ENCODE data around the gene ABCD3.
"Not testable (repeated sequence)": the region's sequence is repeated elsewhere in the genome, so short reads cannot be mapped to it uniquely, and the experiment has no call there.

The ABCD3 gene

GRCh38 chr1:94553931-94554330, 135.7 kb downstream of the ABCD3 start:
- DNase-seq: no peak

- no peak for DNase-seq
Measured at GRCh38 chr1:94554580-94554979, 136.4 kb downstream of the ABCD3 start.

GRCh38 chr1:94555091-94555490, 136.9 kb downstream of the ABCD3 start:
- DNase-seq: no peak

- no peak for DNase-seq
Measured at GRCh38 chr1:94559921-94560320, 141.7 kb downstream of the ABCD3 start.

- no peak for DNase-seq
Measured at GRCh38 chr1:94560333-94560732, 142.1 kb downstream of the ABCD3 start.

DNA sequence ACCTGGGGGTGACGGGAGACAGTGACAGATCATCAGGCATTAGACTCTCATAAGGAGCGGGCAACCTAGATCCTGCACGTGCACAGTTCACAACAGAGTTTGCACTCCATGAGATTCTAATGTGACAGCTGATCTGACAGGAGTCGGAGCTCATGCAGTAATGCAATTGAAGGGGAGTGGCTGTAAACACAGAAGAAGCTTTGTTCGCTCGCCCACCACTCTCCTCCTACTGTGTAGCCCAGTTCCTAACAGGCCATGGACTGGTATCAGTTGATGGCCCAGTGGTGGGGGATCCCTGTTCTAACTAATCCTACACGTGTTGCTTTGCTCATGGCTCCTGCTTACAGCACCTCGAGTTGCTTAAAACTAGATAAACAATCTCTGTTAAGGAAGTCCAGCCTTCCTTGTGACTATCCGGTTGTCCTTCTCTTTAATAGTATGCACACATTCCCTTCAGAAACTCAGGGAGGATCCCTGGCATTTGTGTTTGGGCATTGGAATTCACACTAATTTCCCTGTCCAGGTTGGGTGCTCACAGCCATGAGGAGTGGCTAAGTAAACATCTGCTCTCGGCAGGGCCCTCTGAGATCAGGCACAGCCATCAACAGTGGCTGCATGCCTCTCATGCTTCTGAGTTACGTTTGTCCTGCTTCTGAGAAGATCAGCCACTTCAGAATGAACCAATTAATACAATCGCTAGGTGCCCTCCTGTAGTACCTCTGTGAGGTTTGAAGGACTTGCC, 144.5 kb downstream of the ABCD3 start:
- DNase-seq: no peak

DNA sequence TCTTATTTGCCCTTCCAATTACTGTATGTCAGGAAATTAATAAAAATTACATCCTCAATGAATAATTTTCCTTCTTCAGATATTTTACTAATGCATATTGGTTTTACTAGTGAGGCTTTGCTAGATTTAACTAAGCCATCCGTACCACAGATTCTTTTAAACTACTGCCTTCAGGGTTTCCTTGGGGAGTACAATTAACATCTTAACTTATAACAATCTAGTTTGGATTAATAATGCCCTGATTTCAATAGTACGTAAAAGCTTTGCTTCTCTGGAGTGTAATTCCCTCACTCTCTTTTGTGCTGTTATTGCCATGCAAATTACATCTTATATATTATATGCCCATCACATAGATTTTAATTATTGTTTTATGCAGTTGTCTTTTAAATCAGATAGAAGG, 147.7 kb downstream of the ABCD3 start:
- no peak for DNase-seq

DNA sequence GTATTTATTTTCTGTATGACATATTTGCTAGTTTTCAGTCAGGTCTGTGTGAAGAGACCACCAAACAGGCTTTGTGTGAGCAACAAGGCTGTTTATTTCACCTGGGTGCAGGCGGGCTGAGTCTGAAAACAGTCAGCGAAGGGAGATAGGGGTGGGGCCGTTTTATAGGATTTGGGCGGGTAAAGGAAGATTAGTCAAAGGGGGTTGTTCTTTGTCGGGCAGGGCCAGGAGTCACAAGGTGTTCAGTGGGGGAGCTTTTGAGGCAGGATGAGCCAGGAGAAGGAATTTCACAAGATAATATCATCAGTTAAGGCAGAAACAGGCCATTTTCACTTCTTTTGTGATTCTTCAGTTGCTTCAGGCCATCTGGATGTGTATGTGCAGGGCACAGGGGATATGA, 148.2 kb downstream of the ABCD3 start:
- not testable (repeated sequence) for DNase-seq

- DNase-seq: not testable (repeated sequence)
Measured at GRCh38 chr1:94567975-94568607, 149.9 kb downstream of the ABCD3 start.

Data from NCI-H1417 treated with DMSO at 0.1 percent for 48 hours (cell line).